ENCODE data around the gene FLT3.

GRCh38 chr13:28031220-28031895, 69.0 kb downstream of the FLT3 start:
- no peak for TF ChIP-seq CTCF (IDR thresholded peaks at IDR 0.05; ENCODE audit: insufficient read depth, low read length)
- TF ChIP-seq GABPA (IDR thresholded peaks at IDR 0.05; ENCODE audit: low read depth): no peak

Measured in HL-60 (cell line).